SKM-1 (cell line): ENCODE results near the gene ANAPC7.
"Not testable (repeated sequence)": the region's sequence is repeated elsewhere in the genome, so short reads cannot be mapped to it uniquely, and the experiment has no call there.

Experiments used
- DNase-seq: peaks from one replicate; lab custom pipeline; 2025; ENCODE audit not compliant: unreplicated experiment; lab: John Stamatoyannopoulos, UW

Gene ANAPC7

DNA sequence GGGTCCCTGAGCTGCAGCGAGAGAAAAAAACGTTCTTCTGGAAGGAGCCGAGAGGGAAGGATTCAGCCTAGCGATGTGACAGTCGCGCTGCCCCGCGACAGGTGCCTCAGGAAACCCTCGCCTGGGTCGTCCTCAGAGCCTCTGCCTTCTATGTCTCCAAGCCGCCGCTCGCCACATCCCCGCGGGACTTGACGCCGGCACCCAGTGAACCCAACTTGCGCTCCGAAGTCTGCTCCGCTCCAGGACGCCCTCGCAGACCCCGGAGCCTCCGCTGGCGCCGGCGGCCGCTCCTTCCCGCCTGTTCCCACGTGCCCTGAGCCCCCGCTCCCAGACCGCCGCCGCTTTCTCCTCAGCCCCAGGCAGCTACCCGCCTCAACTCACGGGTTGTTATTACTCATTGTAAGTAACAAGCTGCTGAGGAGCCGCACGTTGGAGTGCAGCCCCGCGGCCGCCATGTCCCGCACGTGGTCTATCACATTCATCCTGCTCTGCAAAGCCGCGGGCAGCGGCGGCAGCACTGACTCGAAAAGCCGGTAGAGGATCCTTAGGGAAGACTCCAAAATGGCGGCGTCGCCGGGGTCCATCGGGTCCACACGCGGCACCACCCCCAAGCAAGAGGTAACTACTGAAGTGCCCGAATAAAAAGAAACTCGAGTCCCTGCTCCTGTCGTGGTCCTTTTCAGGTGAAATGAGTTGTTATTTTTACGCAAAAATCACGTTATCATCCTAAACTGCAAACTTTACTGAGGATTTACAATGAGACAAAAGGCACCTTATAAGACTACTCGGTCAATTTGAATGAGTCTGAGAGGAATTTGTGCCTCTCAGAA lies at the start of gene ANAPC7:
Gene ANAPC7 (minus strand): TSS at position 563 of the 830 bp plus-strand sequence. CDS start 81 bp downstream, at position 482.
- DNase-seq = peak; percentile 34

GRCh38 chr12:110451263-110451662 lies 47.8 kb upstream of the ANAPC7 start:
- no peak for DNase-seq

DNA sequence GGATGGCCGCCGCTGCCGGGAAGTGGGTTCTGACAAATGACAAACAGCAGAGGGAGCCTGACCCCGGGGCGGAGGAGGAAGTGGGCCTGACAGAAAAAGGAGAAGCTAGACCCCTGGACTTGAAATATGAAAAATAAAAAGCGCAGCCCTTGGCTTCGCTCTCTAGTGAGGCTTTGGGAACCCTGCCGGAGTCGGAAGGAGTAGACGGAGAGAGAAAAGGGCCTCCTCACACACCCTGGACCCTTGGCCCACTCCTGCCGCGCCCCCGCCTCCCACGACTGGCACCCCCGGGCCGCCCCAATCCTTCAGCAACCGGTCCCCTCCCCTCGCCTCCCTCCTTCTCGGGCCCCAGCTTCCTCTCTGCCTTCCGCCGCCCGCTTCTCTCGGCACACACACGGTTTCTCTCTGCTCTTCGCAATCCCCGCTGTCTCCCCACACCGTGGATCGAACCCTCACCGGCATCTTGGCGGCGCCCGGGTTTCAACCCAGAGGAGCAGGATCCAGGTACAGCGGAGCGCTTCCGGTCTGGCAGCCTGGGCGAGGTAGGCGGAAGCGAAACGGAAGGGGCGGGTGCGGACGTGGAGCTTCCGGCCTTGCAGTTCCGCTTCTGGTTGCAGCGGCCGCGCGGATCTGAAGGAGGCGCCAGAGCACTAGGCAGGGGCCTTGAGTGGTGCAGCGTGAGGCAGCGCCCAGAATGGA lies 46.4 kb upstream of the ANAPC7 start, which contains the start of gene ARPC3:
Gene ARPC3 (minus strand): TSS at position 539 of the 699 bp plus-strand sequence. CDS start 77 bp downstream, at position 462.
- peak; percentile 45 for DNase-seq

DNA sequence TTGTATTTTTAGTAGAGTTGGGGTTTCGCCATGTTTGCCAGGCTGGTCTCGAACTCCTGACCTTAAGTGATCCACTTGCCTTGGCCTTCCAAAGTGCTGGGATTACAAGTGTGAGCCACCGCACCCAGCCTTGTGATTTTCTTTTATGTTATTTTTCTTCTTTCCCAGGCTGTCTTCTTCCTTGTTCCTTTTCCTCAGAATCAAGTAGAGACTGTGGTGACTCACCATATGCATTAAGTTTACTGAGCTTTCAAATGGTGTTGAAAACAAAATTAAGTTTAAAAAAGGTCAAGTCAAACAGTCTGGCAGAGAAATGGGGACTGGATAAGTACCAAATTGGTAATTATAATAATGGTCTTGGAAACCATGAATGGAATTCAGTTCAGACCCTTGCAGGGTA lies 40.9 kb upstream of the ANAPC7 start:
- DNase-seq = no peak

DNA sequence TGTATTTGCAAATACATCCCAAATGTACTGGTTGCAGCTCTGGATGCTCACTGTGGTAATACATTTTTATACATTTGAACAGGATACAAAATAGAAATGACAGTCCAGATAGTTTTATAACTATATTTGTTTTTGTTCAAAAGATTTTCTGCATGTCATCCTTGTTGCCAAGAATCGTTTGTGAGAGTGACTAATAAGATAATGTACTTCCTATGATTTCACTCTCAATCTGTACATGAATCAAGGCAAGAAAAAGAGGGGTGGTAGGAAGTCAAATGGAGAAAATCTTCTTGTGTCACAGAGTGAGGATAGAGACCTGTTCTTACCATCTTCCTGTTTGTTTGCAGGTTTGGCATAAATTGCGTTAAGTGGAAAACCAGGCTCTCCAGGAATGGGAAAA lies 32.7 kb upstream of the ANAPC7 start:
- no peak for DNase-seq

- no peak for DNase-seq
Observed at GRCh38 chr12:110431957-110432587, 28.6 kb upstream of the ANAPC7 start.

GRCh38 chr12:110429676-110430075 lies 26.2 kb upstream of the ANAPC7 start:
- not testable (repeated sequence) for DNase-seq

DNA sequence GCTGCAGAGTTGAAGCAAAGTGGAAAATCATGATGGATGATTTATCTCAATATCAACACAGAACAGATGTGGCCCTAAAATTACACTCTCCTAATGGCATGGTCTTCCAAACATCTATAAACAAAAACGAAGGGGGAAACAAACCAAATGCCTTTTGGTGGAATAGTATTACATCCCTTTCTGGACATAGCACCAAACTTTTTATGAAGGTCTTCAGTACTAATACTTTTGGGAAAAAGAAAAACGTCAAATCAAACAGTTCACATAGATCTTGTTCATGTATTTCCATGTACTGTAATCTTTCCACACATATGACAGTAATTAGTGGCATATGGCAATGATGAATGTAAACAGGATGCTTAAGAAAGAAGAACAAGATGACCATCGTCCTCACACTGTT lies 22.9 kb upstream of the ANAPC7 start:
- DNase-seq = no peak

DNA sequence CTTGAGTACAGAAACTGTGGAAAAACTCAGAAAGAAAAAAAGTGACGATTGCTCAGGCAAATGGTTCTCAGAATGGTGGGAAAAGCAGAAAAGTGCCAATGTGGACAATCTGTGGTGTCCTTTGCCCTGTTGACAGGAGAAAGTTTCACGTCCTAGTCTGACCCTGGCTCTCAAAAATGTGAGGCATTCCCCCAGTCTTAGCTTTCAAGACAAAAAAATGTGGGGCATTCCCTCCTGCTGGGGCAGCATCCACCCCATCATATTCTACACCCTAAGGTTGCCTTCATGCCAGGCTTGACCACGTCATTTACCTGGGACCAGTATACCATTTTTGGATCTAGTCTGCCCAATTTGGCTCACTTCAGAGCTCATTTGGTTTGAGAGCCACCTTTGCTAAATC lies 20.7 kb upstream of the ANAPC7 start:
- no peak for DNase-seq

DNA sequence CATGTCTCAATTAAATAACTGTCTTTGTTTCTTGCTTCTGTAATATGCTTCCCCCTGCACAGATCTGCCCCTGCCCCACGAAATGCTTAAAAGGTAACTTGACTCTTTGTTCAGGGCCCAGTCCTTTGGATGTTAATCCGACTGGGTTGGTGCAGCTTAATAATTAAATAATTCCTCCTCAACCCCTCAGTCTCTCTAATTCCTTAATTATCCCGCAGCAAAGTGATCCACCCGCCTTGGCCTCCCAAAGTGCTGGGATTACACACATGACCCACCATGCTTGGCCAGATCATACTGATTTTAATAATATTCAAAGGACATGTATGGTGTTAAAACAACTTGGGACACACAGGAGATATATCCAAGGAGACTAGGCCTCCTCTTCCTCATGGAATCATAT lies 18.2 kb upstream of the ANAPC7 start:
- no peak for DNase-seq

- no peak for DNase-seq
Observed at GRCh38 chr12:110421159-110421661, 17.7 kb upstream of the ANAPC7 start.

DNA sequence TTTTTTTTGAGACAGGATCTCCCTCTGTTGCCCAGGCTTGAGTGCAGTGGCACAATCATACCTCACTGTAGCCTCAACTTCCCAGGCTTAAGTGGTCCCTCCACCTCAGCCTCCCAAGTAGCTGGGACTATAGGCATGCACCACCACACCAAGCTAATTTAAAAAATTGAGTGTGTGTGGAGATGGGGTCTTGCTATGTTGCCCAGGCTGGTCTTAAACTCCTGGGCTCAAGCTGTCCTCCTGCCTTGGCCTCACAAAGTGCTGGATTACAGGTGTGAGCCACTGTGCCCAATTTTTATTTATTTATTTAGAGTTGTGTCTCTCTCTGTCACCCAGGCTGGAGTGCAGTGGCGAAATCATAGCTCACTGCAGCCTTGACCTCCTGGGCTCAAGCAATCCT lies 17.1 kb upstream of the ANAPC7 start:
- DNase-seq = not testable (repeated sequence)

DNA sequence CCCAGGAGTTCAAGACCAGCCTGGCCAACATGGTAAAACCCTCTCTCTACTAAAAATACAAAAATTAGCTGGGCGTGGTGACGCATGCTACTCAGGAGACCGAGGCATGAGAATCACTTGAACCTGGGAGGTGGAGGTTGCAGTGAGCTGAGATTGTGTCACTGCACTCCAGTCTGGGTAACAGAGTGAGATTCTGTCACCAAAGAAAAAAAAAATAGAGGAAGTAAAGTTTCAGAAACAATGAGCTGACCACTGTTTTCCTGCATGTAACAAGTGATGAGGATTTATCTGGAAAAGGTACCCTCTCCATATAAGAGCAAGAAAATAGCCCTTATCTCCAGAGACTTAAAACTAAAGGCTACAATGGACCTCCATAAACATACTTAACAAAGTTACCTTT lies 13.6 kb upstream of the ANAPC7 start:
- DNase-seq = not testable (repeated sequence)

GRCh38 chr12:110410086-110410485 lies 6.6 kb upstream of the ANAPC7 start:
- DNase-seq = not testable (repeated sequence)

DNA sequence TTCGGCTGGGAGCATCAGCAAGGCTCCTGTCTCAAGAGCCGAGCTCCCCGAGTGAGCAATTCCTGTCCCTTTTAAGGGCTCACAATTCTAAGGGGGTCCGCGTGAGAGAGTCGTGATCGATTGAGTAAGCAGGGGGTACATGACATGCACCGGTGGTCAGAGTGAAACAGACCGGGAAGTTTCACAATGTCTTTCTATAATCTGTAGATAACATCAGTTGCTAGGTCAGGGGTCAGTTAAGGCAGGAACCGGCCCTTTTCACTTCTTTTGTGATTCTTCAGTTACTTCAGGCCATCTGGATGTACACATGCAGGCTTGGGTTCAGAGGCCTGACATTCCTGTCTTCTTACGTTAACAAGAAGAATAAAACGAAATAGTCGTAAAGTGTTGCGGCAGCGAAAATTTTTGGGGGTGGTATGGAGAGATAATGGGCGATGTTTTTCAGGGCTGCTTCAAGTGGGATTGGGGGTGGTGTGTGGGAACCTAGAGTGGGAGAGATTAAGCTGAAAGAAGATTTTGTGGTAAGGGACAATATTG lies 1.7 kb upstream of the ANAPC7 start:
- DNase-seq = not testable (repeated sequence)

GRCh38 chr12:110403976-110404682 lies 621 bp upstream of the ANAPC7 start:
- peak; percentile 35 for DNase-seq

DNA sequence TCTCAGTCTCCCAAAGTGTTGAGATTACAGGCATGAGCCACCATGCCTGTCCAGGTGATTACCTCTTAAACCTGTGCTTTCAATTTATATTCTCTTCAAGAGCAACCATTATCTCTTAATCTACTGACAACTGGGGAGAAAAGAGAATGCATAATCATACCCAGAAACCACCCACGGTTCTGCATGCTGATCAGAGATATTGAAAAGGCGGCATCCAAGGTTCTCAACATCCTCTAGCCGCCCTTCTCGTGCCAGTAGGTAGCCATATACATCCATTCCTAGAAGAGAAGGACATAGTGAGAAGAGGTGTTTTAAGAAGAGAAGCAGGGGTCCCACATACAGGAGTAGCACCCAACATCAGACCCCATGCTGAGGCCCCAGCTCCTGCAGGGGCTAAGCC lies 20.8 kb downstream of the ANAPC7 start:
- DNase-seq = no peak

DNA sequence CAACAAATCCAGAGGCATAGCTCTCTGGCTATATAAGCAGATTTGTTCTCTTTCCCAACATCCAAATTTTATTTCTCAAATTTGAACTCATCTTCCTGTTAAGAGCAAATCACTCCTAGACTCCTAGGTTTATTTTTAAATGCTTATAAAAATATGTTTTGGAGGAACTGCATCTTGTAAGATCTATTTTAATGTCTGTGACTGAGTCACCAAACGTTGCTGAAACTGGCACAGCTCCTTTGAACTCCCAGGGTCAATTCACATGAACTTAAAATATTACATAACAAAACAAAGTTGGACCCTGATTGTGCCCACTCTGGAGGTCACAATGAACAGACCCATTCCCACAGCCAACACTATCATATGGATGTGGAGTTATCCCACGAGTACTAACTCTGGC lies 23.9 kb downstream of the ANAPC7 start:
- DNase-seq = no peak

DNA sequence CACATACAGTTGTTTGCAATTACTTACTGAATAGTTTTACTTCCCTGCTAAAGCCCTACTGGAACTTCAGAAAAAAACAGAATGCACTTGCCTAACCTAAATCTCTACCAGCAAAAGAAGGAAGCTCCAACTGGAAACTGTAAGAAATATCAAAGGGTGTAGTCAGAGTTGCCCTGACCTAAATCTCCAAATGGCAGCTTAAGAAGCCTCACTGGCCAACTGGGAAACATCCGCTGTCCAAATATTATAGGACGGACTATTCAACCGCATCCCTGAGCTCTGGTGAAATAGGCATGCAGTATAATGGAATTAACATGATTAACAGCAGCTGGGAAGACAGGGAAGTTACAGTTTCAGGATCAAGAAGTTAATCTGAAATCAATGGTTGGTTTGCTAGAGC lies 24.3 kb downstream of the ANAPC7 start:
- no peak for DNase-seq

DNA sequence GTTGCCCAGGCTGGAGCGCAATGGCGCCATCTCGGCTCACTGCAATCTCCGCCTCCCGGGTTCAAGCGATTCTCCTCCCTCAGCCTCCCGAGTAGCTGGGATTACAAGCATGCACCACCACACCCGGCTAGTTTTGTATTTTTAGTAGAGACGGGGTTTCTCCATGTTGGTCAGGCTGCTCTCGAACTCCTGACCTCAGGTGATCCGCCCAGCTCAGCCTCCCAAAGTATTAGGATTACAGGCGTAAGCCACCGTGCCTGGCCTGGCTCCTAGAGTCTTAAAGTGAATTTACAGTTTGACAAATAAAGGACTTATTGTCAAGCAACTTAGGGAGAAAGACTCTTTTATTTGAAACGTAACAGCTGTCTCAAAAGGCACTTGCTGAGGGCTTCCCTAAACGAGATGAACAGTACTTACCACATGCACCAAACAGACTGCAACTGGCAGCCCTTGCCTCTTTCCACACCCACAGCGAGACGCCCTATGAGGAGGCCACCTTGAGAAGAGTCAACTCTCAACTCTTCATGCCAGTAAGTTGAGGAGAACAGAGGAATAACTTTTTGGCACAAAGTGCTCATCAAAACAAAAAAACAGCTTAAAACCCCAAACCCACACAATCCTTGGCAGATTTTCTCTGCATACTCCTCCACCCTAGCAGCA lies 25.2 kb downstream of the ANAPC7 start:
- not testable (repeated sequence) for DNase-seq
